Endodermal cell (in vitro differentiated cells): ENCODE measurements around the gene PLCB1. TPM values are rescaled to one million over a fixed set of nuclear protein-coding genes. Genes with fewer than 3 reads are reported as not detected.
A peak's percentile ranks its signal among the peaks of the same experiment; 100 is the strongest.

Experiments
- DNase-seq: peaks from one replicate; pipeline ENCODE4 v3.0.0-alpha.2; 2017
- H3K27ac ChIP-seq: 2 replicates; pipeline ENCODE4 v1.5.1; 2013; ENCODE audit warnings: mild to moderate bottlenecking, low read depth, low read length, moderate library complexity
- H3K27me3 ChIP-seq: 2 replicates; pipeline ENCODE4 v1.6.1; 2013; ENCODE audit warnings: mild to moderate bottlenecking, low read length, moderate library complexity; ENCODE audit not compliant: insufficient read depth, control insufficient read depth, poor library complexity, severe bottlenecking
- H3K36me3 ChIP-seq: 2 replicates; pipeline ENCODE4 v1.7.0; 2013; ENCODE audit warnings: mild to moderate bottlenecking, low read length, moderate library complexity; ENCODE audit not compliant: control insufficient read depth, insufficient read depth
- H3K4me1 ChIP-seq: one replicate; pipeline ENCODE4 v1.7.0; 2013; ENCODE audit warnings: low read length; ENCODE audit not compliant: control insufficient read depth, insufficient read depth
- H3K4me3 ChIP-seq: 2 replicates; pipeline ENCODE4 v1.5.1; 2013; ENCODE audit warnings: mild to moderate bottlenecking, low read length, moderate library complexity
- H3K9ac ChIP-seq: 2 replicates; pipeline ENCODE4 v1.6.1; 2013; ENCODE audit warnings: mild to moderate bottlenecking, low read length, moderate library complexity; ENCODE audit not compliant: poor library complexity, severe bottlenecking; ENCODE audit errors: extremely low read depth
- H3K9me3 ChIP-seq: 2 replicates; pipeline ENCODE4 v1.6.1; 2013; ENCODE audit warnings: mild to moderate bottlenecking, low read length, moderate library complexity; ENCODE audit not compliant: control insufficient read depth
- H3K27ac Mint-ChIP-seq: 2 replicates; pipeline ENCODE4 v1.8.0; 2020; ENCODE audit warnings: mixed read lengths
- H3K27me3 Mint-ChIP-seq: 2 replicates; pipeline ENCODE4 v1.8.0; 2021; ENCODE audit warnings: mild to moderate bottlenecking, mixed read lengths; ENCODE audit not compliant: insufficient read depth
- H3K36me3 Mint-ChIP-seq: 2 replicates; pipeline ENCODE4 v1.8.0; 2020; ENCODE audit warnings: low read depth, mixed read lengths
- H3K4me1 Mint-ChIP-seq: 2 replicates; pipeline ENCODE4 v1.8.0; 2020; ENCODE audit warnings: mixed read lengths
- H3K4me3 Mint-ChIP-seq: 2 replicates; pipeline ENCODE4 v1.8.0; 2020; ENCODE audit warnings: mild to moderate bottlenecking, moderate library complexity, mixed read lengths
- H3K9me3 Mint-ChIP-seq: 2 replicates; pipeline ENCODE4 v1.8.0; 2020; ENCODE audit warnings: mild to moderate bottlenecking, mixed read lengths
- WGBS, 2 experiments: methylation state at CpG; one replicate each; pipeline versions ENCODE4 v1.1.5 to v1.1.7; 2013; ENCODE audit warnings: missing lambda C conversion rate in 2 of 2, mixed read lengths in 1 of 2; ENCODE audit not compliant: insufficient coverage in 1 of 2, insufficient read length in 1 of 2; 5-methylcytosine and 5-hydroxymethylcytosine counted together
- total RNA-seq, 2 donors: library from RNA; stranded (reverse); fragmentation: NEBNext Ultra II Directional in 1 of 2; extraction: Animal tissue kit (Norgen Biotek cat#: 25700) in 1 of 2; gene quantifications; 2 replicates in 1 of 2; 3 replicates in 1 of 2; pipeline ENCODE4 v1.2.1, GENCODE V29; 2021
- TF ChIP-seq, protein P1 (sequence below): fragments of 200-600 bp; sonication (generic); conservative IDR thresholded peaks from 2 replicates; pipeline ENCODE4 v1.5.0; 2021; ENCODE audit warnings: antibody characterized with exemption, mild to moderate bottlenecking

The PLCB1 gene
- total RNA-seq, 2 donors from 2014 or later = 15.3 to 16.5 TPM

DNA sequence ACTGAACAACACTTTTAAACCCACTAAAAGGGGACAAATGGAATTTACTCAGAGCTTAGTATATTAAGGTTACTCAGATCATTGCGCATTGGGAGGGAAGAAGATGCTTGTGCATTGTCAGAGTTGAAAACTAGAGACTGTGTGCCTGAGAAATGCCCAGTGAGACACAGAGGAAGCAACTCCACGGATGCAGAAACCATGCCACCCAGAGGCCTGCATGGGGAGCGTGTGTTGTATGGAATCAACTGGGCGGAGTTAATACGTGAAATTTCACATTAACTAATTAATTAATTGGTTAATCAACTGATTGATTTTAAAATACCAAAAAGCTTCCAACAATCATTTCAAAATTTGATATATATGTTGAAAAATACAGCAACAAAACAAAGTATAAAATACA, 391.6 kb downstream of the PLCB1 start:
- TF ChIP-seq, protein P1, sequence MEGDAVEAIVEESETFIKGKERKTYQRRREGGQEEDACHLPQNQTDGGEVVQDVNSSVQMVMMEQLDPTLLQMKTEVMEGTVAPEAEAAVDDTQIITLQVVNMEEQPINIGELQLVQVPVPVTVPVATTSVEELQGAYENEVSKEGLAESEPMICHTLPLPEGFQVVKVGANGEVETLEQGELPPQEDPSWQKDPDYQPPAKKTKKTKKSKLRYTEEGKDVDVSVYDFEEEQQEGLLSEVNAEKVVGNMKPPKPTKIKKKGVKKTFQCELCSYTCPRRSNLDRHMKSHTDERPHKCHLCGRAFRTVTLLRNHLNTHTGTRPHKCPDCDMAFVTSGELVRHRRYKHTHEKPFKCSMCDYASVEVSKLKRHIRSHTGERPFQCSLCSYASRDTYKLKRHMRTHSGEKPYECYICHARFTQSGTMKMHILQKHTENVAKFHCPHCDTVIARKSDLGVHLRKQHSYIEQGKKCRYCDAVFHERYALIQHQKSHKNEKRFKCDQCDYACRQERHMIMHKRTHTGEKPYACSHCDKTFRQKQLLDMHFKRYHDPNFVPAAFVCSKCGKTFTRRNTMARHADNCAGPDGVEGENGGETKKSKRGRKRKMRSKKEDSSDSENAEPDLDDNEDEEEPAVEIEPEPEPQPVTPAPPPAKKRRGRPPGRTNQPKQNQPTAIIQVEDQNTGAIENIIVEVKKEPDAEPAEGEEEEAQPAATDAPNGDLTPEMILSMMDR = peak; percentile 55
- 70 to 87% methylated on average over 2 to 5 of the region's 5 CpGs for WGBS, 2 experiments

DNA sequence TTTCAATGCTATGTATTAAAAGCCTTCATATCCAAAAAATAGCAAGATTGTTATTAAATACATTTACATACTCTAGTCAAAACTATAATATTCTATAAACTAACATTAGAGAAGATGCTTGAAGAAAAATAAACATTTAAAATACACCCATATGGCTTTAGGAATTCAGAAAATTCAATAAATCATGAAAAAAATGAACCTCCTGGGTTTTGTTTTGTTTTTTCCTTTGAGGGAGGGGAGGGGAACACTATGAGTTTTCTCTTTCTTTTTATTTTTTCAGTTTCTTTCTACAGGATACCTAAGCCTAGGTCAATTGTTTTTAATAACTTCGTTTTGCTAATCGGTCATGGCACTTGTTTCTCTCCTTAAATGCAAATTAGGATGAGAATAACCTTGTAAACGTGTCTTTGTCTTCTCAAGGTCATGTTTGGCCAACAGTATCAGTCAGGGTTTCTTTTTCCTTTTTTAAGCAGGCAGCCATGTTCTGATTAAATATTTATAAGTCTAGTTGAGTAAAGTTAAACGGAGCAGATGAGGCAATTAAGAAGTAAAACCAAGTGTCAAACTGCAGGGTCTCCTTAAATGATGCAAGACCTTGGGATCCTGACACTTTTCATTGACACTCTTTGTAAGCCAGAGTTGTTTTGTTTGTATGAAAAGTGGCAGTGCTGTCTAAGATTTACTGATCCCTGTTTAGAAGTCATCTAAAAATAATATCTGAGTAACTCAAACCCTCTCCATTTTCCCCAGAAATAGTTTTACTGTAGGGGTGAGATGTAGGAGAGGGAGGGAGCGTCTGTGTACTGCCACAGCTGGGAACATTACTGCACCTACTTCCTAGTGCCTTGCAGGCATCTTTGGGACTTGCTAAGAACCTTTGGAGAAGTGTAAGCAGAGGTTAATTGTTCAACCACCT, 392.3 kb downstream of the PLCB1 start:
- Mint-ChIP-seq H3K9me3 (no peaks in the 10 kb centered on the region), H3K4me1 (peaks cover 17% of the 10 kb centered on the region), H3K4me3 (no peak overlapping the region), H3K27ac (no peak overlapping the region), H3K27me3 (no peaks in the 10 kb centered on the region), H3K36me3 (no peaks in the 10 kb centered on the region)
- WGBS, 2 experiments = 65 to 66% methylated on average over 4 to 5 of the region's 5 CpGs
- Histone ChIP-seq H3K27me3 (no peaks in the 10 kb centered on the region), H3K4me3 (no peak overlapping the region), H3K9me3 (no peaks in the 10 kb centered on the region), H3K4me1 (peaks cover 6% of the 10 kb centered on the region), H3K36me3 (no peaks in the 10 kb centered on the region), H3K9ac (no peak overlapping the region), H3K27ac (peak overlapping the region; percentile 6)
- TF ChIP-seq, protein P1 = no peak
- no peak for DNase-seq

More for the DNA sequence above, 391.6 kb downstream of the PLCB1 start:
- Histone ChIP-seq H3K4me3 (no peak overlapping the region), H3K27me3 (no peaks in the 10 kb centered on the region), H3K36me3 (no peaks in the 10 kb centered on the region), H3K27ac (no peak overlapping the region), H3K4me1 (peaks cover 6% of the 10 kb centered on the region), H3K9me3 (no peaks in the 10 kb centered on the region), H3K9ac (no peak overlapping the region)
- Mint-ChIP-seq H3K4me3 (no peak overlapping the region), H3K9me3 (no peaks in the 10 kb centered on the region), H3K36me3 (no peaks in the 10 kb centered on the region), H3K4me1 (peaks cover 24% of the 10 kb centered on the region), H3K27me3 (no peaks in the 10 kb centered on the region), H3K27ac (no peak overlapping the region)
- DNase-seq = peak; percentile 47

DNA sequence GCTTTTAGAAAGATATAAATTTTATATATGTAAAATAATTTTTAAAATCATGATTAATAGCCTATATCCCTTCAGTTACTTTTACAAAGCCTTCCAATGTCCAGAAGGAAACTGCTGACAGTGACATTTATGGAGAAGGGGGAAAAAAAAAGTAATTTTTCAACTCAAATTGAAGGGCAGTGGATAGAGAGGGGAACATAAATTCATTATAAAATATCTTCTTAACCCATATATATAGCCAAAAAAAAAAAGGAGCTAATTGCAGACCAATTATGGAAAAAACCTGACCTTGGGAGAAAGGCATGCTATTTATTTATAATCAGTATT, 392.9 kb downstream of the PLCB1 start:
- H3K4me1 Mint-ChIP-seq = peaks cover 12% of the 10 kb centered on the region
- TF ChIP-seq, protein P1 = no peak
- Histone ChIP-seq H3K9ac (no peak overlapping the region), H3K27ac (no peak overlapping the region), H3K4me1 (peaks cover 3% of the 10 kb centered on the region), H3K27me3 (no peaks in the 10 kb centered on the region), H3K9me3 (no peaks in the 10 kb centered on the region), H3K36me3 (no peaks in the 10 kb centered on the region), H3K4me3 (no peak overlapping the region)
- no peaks in the 10 kb centered on the region for H3K27me3 Mint-ChIP-seq
- H3K4me3 Mint-ChIP-seq = no peak overlapping the region
- H3K9me3 Mint-ChIP-seq = no peaks in the 10 kb centered on the region
- H3K36me3 Mint-ChIP-seq = no peaks in the 10 kb centered on the region
- H3K27ac Mint-ChIP-seq = no peak overlapping the region
- no peak for DNase-seq
